T-helper 1 cell (primary cell): Measurements from ENCODE around the gene VGLL3.
"Not testable (repeated sequence)": the region's sequence is repeated elsewhere in the genome, so short reads cannot be mapped to it uniquely, and the experiment has no call there.

Experiments used
- DNase-seq, 5 donors: peaks; one replicate each; pipeline ENCODE4 v3.0.0-alpha.2; 2012 to 2020
- total RNA-seq, 4 donors: gene quantifications; one replicate each; lab custom pipeline; 2026; lab: John Stamatoyannopoulos, UW

The VGLL3 gene, protein sequence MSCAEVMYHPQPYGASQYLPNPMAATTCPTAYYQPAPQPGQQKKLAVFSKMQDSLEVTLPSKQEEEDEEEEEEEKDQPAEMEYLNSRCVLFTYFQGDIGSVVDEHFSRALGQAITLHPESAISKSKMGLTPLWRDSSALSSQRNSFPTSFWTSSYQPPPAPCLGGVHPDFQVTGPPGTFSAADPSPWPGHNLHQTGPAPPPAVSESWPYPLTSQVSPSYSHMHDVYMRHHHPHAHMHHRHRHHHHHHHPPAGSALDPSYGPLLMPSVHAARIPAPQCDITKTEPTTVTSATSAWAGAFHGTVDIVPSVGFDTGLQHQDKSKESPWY
- total RNA-seq: 0 reads per million in 4 donors

DNA sequence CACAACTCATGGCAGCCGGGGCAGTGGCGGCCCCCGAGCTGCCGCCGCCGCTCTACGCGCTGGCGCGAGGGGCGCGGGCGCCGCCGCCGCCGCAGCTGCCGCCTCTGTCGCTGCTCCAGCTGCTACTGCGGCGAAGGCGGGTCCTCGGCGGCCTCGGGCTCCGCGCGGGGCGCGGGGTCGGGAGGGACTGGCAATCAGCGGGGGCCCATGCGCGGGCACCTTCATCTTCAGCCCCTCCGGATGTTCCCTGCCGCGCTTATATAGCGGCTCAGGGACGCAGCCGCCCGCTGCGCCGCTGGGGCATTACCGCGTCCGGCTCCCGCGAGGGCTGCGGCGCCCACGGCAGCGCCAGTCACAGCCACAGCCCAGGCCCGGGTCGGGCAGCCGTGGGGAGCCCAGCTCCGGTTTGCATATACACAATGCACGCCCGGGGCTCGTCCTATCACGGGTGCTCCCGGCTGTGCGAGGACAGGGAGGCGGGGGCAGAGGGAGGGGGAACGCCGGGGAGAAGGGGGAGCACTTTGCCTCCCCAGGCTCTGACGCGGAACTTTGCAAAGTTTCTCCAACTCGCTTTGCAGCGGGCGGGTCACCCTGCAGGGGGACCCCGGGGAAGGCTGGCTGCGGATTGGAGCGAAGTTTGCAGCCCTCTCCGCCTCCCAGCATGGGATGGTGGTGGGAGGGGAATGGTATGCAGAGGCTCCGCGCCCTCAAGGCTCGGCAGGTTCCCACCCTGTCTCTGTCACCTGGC is at the start of gene VGLL3:
Gene VGLL3 (minus strand): TSS at position 416 of the 748 bp plus-strand sequence. CDS start 406 bp downstream, at position 10.
- DNase-seq: peak in 1 of 5 donors; percentile 1

DNA sequence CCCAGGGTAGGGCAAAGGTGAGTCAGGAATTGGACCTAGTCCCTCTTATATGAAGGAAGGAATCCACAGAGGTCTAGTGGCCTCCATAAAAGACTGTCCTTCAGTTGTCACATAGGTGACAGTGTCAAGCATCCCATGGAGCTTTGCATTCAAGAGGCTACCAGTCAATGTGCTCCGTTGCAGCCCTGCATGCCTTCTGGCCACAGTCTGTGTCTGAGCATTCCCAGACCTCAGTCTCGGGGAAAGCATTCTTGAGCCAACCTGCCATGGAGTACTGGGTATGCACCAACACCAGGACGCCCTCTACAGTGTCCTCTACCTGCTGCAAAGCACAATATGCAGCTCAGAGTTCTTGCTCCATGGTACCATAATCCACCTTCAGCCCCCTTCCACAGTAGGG is 46.7 kb upstream of the VGLL3 start:
- DNase-seq: no peak

DNA sequence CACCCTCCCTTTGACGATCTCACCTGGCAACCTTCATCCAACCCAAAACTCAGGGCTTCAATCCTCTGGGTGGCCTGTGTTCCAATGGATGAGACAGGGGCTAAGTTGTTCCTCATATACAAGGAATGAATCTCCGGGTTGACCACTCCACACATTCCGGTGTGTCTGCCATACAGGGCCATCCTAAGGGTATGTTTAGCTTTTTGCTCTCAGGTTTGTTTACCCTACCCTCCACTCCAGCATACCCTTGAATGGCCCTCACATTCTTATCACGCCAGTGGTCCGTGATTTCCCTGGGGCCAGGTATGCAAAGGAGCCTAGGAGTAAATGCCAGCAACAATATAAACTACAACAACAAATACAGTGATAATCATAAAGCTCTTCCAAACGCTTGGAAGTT is 45.7 kb upstream of the VGLL3 start:
- DNase-seq: no peak

DNA sequence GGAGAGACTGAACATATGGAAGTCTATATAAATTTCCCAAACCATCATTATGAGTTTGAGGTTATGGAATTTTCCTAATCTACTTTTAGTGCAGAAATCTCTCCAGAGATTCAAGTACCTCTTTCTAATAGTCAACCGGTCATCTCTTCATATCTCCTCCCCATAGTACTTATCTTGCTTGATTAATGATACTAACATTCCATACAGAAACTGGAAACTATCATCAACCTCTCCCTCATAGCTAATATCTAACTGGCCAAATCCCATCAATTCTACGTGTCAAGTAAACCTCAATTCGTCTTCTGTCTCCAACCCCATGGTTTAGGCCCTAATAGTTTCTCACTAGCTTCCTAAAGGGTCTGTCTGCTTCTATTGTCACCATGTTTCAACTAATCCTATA is 44.4 kb upstream of the VGLL3 start:
- no peak for DNase-seq

DNA sequence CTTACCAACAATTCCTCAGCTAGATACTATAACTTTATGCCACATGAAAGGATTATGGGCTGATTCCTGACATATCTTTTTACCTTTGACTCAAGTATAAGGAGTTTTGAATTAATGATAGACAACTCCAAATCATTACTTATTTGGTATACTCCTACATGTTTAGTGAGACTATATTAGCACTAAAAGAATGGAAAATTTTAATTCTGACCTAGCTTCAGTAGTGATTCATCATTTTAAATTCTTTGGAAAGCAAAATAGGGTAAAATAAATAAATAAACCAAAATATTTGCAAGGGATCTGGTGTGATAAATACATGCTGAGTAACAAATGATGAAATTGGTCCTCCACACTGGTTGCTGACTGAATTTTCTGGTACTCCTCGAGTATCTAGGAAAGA is 42.3 kb upstream of the VGLL3 start:
- DNase-seq: no peak

DNA sequence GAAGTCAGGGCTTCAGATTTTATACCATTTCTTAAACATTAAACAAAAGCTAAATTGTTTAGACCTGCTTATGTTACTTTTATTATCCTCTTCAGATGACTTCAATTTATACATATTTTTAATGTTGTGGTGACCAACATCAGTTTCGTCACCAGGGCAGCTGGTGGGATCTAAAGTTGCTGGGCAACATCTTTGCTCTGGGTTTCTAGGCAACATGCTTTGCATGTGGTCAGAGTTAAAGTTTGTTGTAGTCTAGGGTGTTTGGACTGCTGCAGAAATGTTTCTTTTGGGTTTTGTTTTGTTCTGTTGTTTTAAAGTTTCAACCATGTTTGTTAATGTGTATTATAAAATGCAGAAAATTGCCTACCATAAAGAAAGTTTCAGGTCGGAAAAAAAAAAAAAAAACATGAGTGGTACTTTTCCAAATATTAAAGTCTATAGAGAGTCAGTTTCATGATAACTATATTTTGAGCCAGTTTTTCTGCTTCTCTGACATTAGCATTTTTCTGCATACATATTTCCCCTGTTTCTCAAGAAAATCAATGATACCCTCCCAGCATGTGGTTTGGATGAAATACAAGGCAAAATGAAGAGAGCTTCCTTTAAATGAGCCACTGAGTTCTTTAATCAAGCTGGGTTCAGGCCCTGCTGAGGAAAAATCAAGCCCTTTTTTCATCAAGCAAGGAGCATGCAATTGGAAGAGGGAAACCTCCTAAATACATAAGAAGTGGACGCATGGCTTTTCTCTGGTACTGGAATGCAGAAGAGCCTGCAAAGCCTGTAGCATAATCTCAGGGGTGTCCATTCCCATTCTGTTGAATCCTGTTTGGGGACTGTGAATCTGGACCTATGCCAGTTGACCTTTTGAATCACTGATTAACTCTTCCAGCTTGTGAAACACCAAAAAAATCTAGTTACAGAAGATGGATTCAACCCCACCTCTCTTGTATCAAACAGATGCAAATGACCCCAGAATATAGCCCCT is 35.0 kb upstream of the VGLL3 start:
- no peak for DNase-seq

DNA sequence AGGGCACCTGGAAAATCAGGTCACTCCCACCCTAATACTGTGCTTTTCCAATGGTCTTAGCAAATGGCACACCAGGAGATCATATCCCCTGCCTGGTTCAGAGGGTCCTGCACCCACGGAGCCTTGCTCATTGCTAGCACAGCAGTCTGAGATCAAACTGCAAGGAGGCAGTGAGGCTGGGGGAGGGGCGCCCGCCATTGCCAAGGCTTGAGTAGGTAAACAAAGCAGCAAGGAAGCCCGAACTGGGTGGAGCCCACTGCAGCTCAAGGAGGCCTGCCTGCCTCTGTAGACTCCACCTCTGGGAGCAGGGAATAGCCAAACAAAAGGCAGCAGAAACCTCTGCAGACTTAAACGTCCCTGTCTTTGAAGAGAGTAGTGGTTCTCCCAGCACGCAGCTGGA is 26.4 kb upstream of the VGLL3 start:
- DNase-seq: not testable (repeated sequence)

DNA sequence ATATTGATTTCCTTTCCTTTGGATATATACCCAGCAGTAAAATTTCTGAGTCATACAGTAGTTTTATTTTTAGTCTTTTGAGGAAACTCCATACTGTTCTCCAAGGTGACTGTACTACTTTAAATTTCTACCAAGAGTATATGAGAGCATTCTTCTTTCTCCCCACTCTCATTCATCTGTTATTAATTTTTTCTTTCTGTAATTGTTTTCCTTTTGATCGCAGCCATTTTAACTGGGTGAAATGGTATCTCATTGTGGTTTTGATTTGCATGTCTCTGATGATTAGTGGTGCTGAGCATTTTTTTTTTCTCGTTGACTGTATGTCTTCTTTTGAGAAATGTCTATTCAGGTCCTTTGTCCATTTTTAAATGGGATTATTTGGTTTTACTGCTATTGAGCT is 18.3 kb upstream of the VGLL3 start:
- no peak for DNase-seq

DNA sequence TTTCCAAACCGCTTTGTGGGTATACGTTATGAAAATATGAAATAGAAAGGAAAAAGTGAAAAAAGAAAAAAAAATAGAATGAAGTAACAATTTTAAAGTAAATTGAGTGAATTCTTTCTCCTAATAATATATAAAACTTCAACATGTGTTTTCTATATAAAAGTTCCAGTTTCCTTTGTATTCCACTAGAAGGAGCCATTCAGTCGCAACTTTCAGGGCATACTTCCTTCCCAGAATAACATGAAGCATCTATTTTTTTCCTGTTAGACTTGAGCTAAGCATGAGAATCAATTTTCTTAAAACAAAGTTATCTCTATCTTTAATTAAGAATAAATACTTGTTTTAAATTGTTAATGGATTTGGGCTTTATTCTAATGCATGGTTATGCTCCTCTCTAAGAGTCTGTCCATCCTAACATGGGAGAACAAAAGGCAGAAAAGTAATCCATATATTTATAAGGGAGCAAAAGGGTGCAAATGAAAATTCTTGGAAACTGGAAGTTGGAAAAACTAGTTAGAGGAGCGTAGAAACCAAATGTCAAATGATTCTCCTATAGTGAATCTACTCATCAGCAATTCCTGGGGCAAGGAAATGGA is 16.0 kb upstream of the VGLL3 start:
- no peak for DNase-seq

DNA sequence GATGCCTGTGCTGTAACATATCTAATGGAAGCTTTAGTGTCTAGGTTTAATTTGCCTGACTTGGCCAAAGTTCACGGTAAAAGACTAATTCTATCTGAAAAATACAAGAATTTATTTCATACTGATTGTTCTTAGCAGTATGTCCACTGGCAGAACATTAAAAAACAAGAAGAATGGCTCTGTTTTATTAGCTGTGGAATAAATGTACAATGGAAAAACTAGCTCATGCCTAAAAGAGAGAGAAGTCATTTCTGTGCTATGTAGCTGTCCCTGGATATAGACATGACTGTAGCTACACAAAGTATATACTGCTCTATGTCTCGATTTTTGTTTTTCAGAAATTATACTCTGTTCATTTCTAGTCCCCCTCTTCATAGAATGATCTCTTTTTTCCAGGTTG is 13.9 kb upstream of the VGLL3 start:
- no peak for DNase-seq

DNA sequence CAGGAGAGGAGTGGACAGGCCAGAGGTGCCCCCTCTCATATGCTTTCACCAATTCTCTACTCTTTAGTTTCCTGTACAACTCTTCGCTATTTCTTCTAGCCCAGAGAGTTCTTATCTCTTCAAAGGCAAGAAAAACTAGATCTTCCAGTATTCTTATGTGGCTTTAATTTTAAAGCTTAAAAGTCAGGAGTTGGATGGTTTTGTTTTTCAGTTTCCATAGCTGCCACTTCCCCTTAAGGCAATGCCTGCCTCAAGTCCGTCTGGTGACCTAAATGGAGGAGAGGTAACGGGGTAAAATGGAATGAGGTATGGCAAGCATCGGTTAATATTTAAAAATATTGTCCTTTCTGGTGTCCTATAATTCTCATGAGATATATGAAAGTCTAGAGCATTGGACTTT is 11.4 kb upstream of the VGLL3 start:
- DNase-seq: no peak

DNA sequence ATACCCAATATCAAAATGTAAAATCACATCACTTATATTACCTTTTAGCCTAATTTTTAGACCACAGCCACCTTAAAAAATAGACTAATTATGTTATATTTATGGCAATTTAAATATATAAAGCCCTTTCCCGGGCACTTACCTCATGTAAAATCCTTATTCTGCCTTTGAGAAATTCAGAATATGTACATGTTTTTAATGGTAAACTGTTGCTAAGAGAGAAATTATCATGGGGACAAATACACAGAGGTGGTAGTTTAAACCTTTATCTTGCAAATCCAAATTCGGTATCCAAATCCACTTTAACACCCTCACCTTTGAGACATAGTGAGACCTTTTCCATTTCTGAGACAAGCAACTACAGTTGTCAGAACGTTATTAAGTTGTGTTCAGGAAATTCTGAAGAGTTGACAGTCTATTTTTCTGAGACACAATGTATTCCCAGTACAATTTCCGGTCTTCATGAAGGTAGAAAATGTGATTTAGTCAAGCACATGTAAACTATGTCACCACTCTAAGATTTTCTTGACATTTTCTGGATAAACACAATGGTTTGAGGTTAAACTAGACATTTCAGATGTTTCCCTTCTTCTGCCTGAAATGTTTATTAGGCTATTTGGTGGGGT is 10.6 kb upstream of the VGLL3 start:
- DNase-seq: no peak

DNA sequence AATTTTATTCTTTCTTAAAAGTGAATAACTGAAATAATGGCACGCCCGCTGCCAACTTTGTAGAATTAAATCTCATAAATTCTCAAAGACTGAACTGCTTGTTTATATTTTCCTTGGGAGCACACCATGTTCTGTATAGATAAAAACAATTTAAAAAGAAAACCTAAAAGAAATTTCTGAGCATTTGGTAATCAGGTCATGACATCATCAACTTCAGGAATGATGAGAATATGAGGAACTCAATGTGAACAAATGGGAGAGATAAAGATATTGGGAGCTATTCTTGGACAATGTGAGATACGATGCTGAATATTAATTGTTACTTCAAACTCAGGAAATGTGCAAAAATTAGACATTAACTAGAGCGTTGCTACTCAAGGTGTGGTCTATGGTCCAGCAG is 10.0 kb upstream of the VGLL3 start:
- DNase-seq: no peak

DNA sequence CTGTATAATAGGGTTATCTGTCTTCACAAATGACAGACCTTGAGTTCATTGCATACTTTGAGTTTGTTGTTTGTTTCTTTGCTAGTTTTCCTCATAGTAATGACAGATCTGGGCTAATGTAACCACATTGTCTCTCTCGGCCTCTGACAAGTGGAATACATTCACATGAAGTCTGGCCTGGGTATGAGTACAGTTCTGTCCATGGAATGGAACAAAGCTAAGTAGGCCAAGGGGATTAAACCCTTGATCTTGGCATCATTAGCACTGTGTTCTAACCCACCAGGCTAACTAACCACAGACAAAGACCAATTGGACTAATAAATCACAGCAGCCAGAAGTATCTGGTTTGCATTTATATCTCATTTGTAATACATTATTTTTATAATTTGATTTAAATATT is 7.6 kb upstream of the VGLL3 start:
- no peak for DNase-seq

DNA sequence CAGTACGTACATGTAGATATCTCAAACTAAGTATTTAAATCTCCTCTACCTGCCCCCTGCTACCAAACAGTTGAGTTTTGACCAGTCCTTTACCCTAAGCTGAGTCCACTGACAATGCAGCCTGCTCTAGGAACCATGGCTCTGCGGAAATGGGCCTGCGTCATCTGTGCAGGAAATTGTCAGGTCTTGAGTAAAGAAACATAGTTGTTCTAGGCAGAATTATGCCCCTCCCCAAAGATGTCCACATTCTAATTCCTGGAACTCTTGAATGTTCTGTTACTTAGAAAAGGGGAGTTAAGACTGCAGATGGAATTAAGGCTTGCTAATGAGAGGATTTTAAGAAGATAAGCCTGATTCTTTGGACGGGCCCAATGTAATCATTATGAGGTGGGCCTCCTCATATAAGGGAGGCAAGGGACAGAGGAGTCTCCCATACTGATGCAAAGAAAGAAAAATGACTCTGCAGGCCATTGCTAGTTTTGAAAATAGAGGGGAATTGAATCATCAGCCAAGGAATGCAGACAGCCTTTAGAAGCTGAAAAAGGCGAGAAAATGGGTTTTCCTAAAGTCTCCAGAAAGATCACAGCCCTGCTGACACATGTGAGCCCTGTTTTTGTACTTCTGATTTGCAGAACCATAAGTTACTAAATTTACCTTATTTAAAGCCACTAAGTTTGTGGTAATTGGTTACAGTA is 5.5 kb upstream of the VGLL3 start:
- DNase-seq: no peak

DNA sequence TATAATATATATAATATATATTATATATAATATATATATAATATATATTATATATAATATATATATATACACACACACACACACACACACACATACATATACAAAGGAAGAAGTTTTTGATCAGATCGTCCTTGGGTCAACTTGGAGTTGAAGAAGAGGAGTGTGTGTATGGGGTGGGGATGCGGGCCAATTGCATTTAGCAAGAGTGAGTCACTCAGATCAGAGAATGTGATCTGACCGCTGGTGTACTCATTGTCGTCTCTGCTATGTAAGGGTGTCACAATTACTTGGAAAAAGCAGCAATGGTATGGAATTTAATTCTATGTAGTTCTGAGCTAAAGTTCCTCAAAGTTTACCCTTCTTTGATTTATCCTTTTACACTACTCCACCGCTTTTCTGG is 4.6 kb upstream of the VGLL3 start:
- DNase-seq: no peak

DNA sequence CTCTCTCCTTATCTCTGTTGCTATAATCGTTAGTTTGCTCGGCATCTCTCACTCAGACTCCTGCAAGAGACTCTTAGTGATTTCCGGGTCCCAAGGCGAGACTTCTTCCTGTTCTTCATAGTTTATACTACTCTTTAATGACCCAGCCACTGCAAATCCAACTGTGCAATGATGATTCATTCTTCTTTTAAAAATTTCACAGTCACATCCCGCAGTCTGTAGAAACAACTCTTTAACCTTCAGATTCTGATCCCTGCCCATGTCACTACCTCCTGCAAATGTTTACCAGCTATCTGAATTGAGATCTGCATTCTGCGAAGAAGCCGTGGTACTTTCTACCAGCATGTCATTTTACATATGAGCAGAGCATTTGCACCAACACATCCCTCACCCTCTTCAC is 2.8 kb upstream of the VGLL3 start:
- no peak for DNase-seq

DNA sequence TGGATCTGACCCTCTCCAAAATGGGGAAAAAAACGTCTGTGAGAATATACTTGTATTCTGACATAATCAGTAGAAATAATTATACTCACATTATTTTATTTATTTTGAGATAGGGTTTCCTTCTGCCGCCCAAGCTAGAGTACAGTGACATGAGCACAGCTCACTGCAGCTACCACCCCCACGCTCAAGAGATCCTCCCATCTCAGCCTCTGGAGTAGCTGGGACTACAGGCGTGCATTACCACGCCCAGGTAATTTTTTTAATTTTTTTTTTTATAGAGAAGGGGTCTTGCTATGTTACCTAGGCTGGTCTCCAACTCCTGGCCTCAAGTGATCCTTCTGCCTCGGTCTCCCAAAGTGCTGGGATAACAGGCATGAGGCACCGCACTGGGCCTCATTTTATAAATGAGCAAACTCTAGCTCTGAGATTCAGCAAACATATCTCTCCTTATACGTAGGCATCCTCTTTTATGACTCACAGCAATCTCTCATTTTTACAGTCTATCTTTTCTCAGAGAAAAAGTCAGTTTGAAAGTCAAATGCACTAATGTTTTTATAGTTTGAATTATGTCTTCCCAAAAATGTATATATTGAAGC is 989 bp upstream of the VGLL3 start:
- DNase-seq: no peak

DNA sequence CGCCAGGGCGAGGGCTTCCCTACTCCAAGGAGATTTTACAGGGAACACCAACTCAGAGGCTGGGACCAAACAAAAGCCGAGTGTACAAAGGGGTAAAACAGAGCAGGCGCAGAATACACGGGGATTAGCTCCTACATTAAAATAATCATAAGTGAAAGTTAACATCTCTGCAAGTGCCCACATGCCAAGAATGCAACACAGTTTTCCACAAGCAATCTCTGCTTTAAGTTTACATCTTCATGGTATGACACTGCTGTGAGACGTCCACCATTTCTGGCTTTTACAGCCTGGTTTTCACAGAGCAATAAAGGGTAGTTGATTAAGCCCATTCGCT is 500 bp upstream of the VGLL3 start:
- no peak for DNase-seq

DNA sequence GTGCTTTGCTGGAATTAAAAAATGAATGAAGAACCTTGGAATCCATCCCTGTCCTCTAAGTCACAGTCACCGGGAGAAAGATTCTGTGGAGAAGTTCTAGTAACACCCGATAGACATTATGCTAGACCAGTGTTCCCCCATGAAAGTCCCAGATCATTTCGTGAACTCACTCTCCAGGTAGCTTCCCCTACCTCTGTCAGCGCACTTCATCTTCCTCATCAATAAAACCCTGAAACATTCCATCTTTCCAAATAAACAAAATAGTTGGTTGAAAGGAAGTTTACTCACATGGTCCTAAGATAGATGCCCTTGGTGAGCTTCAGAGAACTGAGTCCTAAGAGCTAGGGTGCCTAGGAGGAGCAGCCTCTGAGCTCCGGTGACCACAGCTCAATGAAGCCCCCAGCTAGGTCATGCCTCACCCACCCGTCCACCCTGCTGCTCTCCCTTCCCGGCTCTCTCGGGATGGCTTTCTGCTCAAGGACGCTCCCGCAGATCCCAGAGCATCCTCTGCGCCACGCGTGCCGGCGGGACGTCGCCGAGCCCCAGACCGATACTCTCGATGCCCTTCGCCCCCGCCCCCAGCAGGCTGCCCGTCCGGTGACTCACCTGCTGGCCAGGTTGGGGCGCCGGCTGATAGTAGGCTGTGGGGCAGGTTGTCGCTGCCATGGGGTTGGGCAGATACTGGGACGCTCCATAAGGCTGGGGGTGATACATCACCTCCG is 776 bp downstream of the VGLL3 start:
- DNase-seq: no peak

DNA sequence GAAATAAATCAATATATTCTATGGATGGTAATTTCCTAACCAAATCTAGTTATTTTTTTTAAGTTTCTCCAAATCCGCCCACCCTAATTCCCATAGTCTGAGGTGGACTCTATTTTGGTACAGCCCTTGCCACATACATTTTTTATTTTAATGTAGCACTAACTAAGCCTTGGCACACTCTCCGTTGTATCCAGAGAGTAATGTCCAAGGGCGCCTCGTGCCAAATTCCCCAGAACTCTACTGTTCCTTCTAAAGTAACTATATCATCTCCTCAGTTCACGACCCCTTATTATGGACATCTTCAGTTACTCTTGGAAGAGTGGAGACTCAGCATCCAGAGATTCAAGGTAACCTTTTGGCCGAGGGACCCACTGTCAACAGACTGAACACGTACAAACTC is 1.3 kb downstream of the VGLL3 start:
- DNase-seq: no peak
